ENCODE results near the gene NAPB.

The NAPB gene

DNA sequence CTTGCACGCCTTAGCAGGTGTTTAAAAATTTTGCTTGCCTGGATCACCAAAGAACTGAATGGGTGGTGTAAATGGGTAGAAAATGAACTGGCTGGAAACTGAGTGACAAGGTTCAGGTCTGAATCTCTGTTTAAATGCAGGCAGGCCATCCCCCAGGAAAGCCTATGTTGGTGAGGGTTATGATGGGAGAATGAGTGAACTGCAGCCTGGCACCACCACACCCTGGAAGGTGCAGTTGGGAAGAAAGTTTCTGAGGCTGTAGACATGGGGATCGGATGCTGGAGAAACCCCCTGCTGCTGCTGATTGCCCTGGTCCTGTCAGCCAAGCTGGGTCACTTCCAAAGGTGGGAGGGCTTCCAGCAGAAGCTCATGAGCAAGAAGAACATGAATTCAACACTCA, 18.7 kb upstream of the NAPB start:
- Histone ChIP-seq H3K4me1 (ENCODE audit: control insufficient read depth in 2 of 2, insufficient read depth in 2 of 2, low read length in 2 of 2) (peaks cover 0 to 5% of the 10 kb centered on the region in 2 donors), H3K27ac (ENCODE audit: low read depth in 2 of 2, low read length in 2 of 2) (no peak overlapping the region), H3K9ac (ENCODE audit: low read depth in 1 of 2, low read length in 2 of 2) (no peak overlapping the region), H3K9me3 (ENCODE audit: control insufficient read depth in 2 of 2, low read length in 2 of 2) (no peaks in the 10 kb centered on the region), H3K4me3 (ENCODE audit: low read length in 2 of 2) (no peak overlapping the region), H3K27me3 (ENCODE audit: control insufficient read depth in 2 of 2, insufficient read depth in 2 of 2, low read length in 2 of 2) (no peaks in the 10 kb centered on the region), H3K36me3 (ENCODE audit: control insufficient read depth in 2 of 2, insufficient read depth in 2 of 2, low read length in 2 of 2) (no peaks in the 10 kb centered on the region)

- H3K4me1 ChIP-seq (ENCODE audit: control insufficient read depth in 2 of 2, insufficient read depth in 2 of 2, low read length in 2 of 2), result peaks cover 0 to 5% of the 10 kb centered on the region in 2 donors
- H3K36me3 ChIP-seq (ENCODE audit: control insufficient read depth in 2 of 2, insufficient read depth in 2 of 2, low read length in 2 of 2), result no peaks in the 10 kb centered on the region
- H3K9me3 ChIP-seq (ENCODE audit: control insufficient read depth in 2 of 2, low read length in 2 of 2), result no peaks in the 10 kb centered on the region
- H3K4me3 ChIP-seq (ENCODE audit: low read length in 2 of 2), result no peak overlapping the region
- no peak overlapping the region for H3K27ac ChIP-seq (ENCODE audit: low read depth in 2 of 2, low read length in 2 of 2)
- H3K9ac ChIP-seq (ENCODE audit: low read depth in 1 of 2, low read length in 2 of 2), result no peak overlapping the region
- H3K27me3 ChIP-seq (ENCODE audit: control insufficient read depth in 2 of 2, insufficient read depth in 2 of 2, low read length in 2 of 2), result no peaks in the 10 kb centered on the region
Observed at GRCh38 chr20:23438661-23439060, 17.4 kb upstream of the NAPB start.

- Histone ChIP-seq H3K9me3 (ENCODE audit: control insufficient read depth in 2 of 2, low read length in 2 of 2) (no peaks in the 10 kb centered on the region), H3K36me3 (ENCODE audit: control insufficient read depth in 2 of 2, insufficient read depth in 2 of 2, low read length in 2 of 2) (no peaks in the 10 kb centered on the region), H3K27me3 (ENCODE audit: control insufficient read depth in 2 of 2, insufficient read depth in 2 of 2, low read length in 2 of 2) (no peaks in the 10 kb centered on the region), H3K4me1 (ENCODE audit: control insufficient read depth in 2 of 2, insufficient read depth in 2 of 2, low read length in 2 of 2) (peaks cover 0 to 5% of the 10 kb centered on the region in 2 donors), H3K9ac (ENCODE audit: low read depth in 1 of 2, low read length in 2 of 2) (no peak overlapping the region), H3K4me3 (ENCODE audit: low read length in 2 of 2) (no peak overlapping the region), H3K27ac (ENCODE audit: low read depth in 2 of 2, low read length in 2 of 2) (no peak overlapping the region)
Observed at GRCh38 chr20:23437126-23437899, 16.0 kb upstream of the NAPB start.

GRCh38 chr20:23436681-23437080, 15.4 kb upstream of the NAPB start:
- Histone ChIP-seq H3K27me3 (ENCODE audit: control insufficient read depth in 2 of 2, insufficient read depth in 2 of 2, low read length in 2 of 2) (no peaks in the 10 kb centered on the region), H3K4me1 (ENCODE audit: control insufficient read depth in 2 of 2, insufficient read depth in 2 of 2, low read length in 2 of 2) (peaks cover 0 to 5% of the 10 kb centered on the region in 2 donors), H3K9ac (ENCODE audit: low read depth in 1 of 2, low read length in 2 of 2) (no peak overlapping the region), H3K36me3 (ENCODE audit: control insufficient read depth in 2 of 2, insufficient read depth in 2 of 2, low read length in 2 of 2) (no peaks in the 10 kb centered on the region), H3K4me3 (ENCODE audit: low read length in 2 of 2) (no peak overlapping the region), H3K9me3 (ENCODE audit: control insufficient read depth in 2 of 2, low read length in 2 of 2) (no peaks in the 10 kb centered on the region), H3K27ac (ENCODE audit: low read depth in 2 of 2, low read length in 2 of 2) (no peak overlapping the region)

- no peaks in the 10 kb centered on the region for H3K36me3 ChIP-seq (ENCODE audit: control insufficient read depth in 2 of 2, insufficient read depth in 2 of 2, low read length in 2 of 2)
- H3K4me1 ChIP-seq (ENCODE audit: control insufficient read depth in 2 of 2, insufficient read depth in 2 of 2, low read length in 2 of 2), result peaks cover 0 to 5% of the 10 kb centered on the region in 2 donors
- H3K9me3 ChIP-seq (ENCODE audit: control insufficient read depth in 2 of 2, low read length in 2 of 2), result no peaks in the 10 kb centered on the region
- H3K9ac ChIP-seq (ENCODE audit: low read depth in 1 of 2, low read length in 2 of 2), result no peak overlapping the region
- no peak overlapping the region for H3K27ac ChIP-seq (ENCODE audit: low read depth in 2 of 2, low read length in 2 of 2)
- H3K27me3 ChIP-seq (ENCODE audit: control insufficient read depth in 2 of 2, insufficient read depth in 2 of 2, low read length in 2 of 2), result no peaks in the 10 kb centered on the region
- no peak overlapping the region for H3K4me3 ChIP-seq (ENCODE audit: low read length in 2 of 2)
Observed at GRCh38 chr20:23435626-23436539, 14.6 kb upstream of the NAPB start.

GRCh38 chr20:23434521-23435313, 13.4 kb upstream of the NAPB start:
- no peak overlapping the region for H3K9ac ChIP-seq (ENCODE audit: low read depth in 1 of 2, low read length in 2 of 2)
- H3K27me3 ChIP-seq (ENCODE audit: control insufficient read depth in 2 of 2, insufficient read depth in 2 of 2, low read length in 2 of 2), result no peaks in the 10 kb centered on the region
- H3K4me3 ChIP-seq (ENCODE audit: low read length in 2 of 2), result no peak overlapping the region
- no peaks in the 10 kb centered on the region for H3K9me3 ChIP-seq (ENCODE audit: control insufficient read depth in 2 of 2, low read length in 2 of 2)
- H3K36me3 ChIP-seq (ENCODE audit: control insufficient read depth in 2 of 2, insufficient read depth in 2 of 2, low read length in 2 of 2), result no peaks in the 10 kb centered on the region
- peaks cover 0 to 5% of the 10 kb centered on the region in 2 donors for H3K4me1 ChIP-seq (ENCODE audit: control insufficient read depth in 2 of 2, insufficient read depth in 2 of 2, low read length in 2 of 2)
- H3K27ac ChIP-seq (ENCODE audit: low read depth in 2 of 2, low read length in 2 of 2), result no peak overlapping the region

DNA sequence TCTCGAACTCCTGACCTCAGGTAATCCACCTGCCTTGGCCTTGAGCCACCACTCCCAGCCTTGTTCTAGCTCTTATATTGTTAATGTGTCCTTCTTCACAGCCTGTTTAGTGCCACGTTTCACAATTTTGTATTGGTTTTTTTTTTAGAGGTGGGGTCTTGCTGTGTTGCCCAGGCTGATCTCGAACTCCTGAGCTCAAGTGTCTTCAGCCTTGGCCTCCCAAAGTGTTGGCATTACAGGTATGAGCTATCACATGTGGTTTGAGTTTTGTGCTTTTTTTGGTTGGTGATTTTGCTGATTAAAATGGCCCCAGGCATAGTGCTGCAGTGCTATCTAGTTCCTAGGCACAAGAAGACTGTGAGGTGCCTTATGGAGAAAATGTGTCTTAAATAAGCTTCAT, 12.3 kb upstream of the NAPB start:
- Histone ChIP-seq H3K9me3 (ENCODE audit: control insufficient read depth in 2 of 2, low read length in 2 of 2) (no peaks in the 10 kb centered on the region), H3K36me3 (ENCODE audit: control insufficient read depth in 2 of 2, insufficient read depth in 2 of 2, low read length in 2 of 2) (no peaks in the 10 kb centered on the region), H3K4me3 (ENCODE audit: low read length in 2 of 2) (no peak overlapping the region), H3K27ac (ENCODE audit: low read depth in 2 of 2, low read length in 2 of 2) (no peak overlapping the region), H3K9ac (ENCODE audit: low read depth in 1 of 2, low read length in 2 of 2) (no peak overlapping the region), H3K27me3 (ENCODE audit: control insufficient read depth in 2 of 2, insufficient read depth in 2 of 2, low read length in 2 of 2) (no peaks in the 10 kb centered on the region), H3K4me1 (ENCODE audit: control insufficient read depth in 2 of 2, insufficient read depth in 2 of 2, low read length in 2 of 2) (peaks cover 0 to 5% of the 10 kb centered on the region in 2 donors)

- H3K27ac ChIP-seq (ENCODE audit: low read depth in 2 of 2, low read length in 2 of 2), result no peak overlapping the region
- no peaks in the 10 kb centered on the region for H3K36me3 ChIP-seq (ENCODE audit: control insufficient read depth in 2 of 2, insufficient read depth in 2 of 2, low read length in 2 of 2)
- H3K4me1 ChIP-seq (ENCODE audit: control insufficient read depth in 2 of 2, insufficient read depth in 2 of 2, low read length in 2 of 2), result peaks cover 0 to 5% of the 10 kb centered on the region in 2 donors
- H3K9me3 ChIP-seq (ENCODE audit: control insufficient read depth in 2 of 2, low read length in 2 of 2), result no peaks in the 10 kb centered on the region
- H3K4me3 ChIP-seq (ENCODE audit: low read length in 2 of 2), result no peak overlapping the region
- no peak overlapping the region for H3K9ac ChIP-seq (ENCODE audit: low read depth in 1 of 2, low read length in 2 of 2)
- H3K27me3 ChIP-seq (ENCODE audit: control insufficient read depth in 2 of 2, insufficient read depth in 2 of 2, low read length in 2 of 2), result no peaks in the 10 kb centered on the region
Observed at GRCh38 chr20:23425129-23425528, 3.8 kb upstream of the NAPB start.

DNA sequence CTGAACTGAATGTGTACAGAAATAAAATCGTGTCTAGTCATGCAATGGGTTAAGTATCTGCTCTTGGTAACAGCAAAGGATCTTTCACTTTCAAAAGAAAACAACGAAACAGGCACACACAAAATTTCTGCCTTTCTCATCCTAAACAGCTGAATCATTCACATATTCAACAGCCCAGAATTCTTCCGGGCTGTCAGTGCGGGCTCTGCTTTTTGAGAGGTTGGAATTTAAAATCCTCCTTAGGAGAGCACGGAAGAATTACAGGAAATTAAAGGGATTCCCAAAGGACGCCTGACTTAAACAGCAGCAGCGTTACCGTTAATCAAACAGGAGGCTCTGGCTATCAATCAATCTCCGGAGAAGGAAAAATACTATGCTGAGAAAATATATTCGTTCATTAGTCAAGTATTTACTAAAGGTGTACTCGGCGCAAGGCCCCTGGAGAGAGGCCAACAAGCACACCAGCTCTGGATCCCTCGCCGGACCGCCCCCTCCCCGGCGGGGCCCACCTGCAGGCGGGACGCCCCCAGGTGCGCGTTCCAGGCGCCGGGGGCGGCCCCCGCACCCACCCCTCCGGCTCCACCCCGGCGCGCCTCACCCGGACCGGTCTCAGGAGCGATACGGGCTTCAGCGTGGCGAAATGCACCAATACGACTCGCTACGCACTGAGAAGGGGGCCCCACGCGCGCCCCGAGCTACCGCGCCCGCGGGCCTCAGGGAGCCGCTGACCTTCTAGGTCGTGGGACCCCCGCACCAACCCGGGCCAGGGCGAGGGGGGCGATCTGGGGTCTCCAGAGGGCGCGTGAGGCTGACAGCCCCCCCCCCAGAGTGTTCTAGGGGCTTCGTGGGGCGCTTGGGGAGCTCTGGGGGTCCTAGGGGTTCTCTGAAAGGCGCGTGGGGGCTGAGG, 1.0 kb downstream of the NAPB start:
- Histone ChIP-seq H3K27ac (ENCODE audit: low read depth in 2 of 2, low read length in 2 of 2) (peak overlapping the region; percentile 54 to 77), H3K27me3 (ENCODE audit: control insufficient read depth in 2 of 2, insufficient read depth in 2 of 2, low read length in 2 of 2) (no peaks in the 10 kb centered on the region), H3K4me3 (ENCODE audit: low read length in 2 of 2) (peak overlapping the region; percentile 85 to 86), H3K36me3 (ENCODE audit: control insufficient read depth in 2 of 2, insufficient read depth in 2 of 2, low read length in 2 of 2) (no peaks in the 10 kb centered on the region), H3K9ac (ENCODE audit: low read depth in 1 of 2, low read length in 2 of 2) (peak overlapping the region; percentile 85 to 91), H3K4me1 (ENCODE audit: control insufficient read depth in 2 of 2, insufficient read depth in 2 of 2, low read length in 2 of 2) (peaks cover 0 to 8% of the 10 kb centered on the region in 2 donors), H3K9me3 (ENCODE audit: control insufficient read depth in 2 of 2, low read length in 2 of 2) (no peaks in the 10 kb centered on the region)

Measured in mucosa of rectum (tissue), 2 donors.